HEK293T (cell line): Measurements from ENCODE around the gene RAPGEF6.

Experiments used
- ARNT ChIP-seq: fragments of 450-650 bp; IDR thresholded peaks from 2 replicates; pipeline ENCODE4 v1.6.1; 2017; ENCODE audit warnings: mild to moderate bottlenecking
- BHLHE40 ChIP-seq: fragments of 450-650 bp; IDR thresholded peaks from 2 replicates; pipeline ENCODE4 v1.6.1; 2016; ENCODE audit warnings: mild to moderate bottlenecking, moderate library complexity, borderline replicate concordance
- ELF4 ChIP-seq: fragments of 450-650 bp; IDR thresholded peaks from 2 replicates; pipeline ENCODE4 v1.6.1; 2017; ENCODE audit warnings: antibody characterized with exemption
- FOXA1 ChIP-seq: fragments of 450-650 bp; IDR thresholded peaks from 2 replicates; pipeline ENCODE4 v1.6.1; 2016; ENCODE audit warnings: mild to moderate bottlenecking
- FOXK2 ChIP-seq: fragments of 450-650 bp; IDR thresholded peaks from 2 replicates; pipeline ENCODE4 v1.6.1; 2016; ENCODE audit warnings: mild to moderate bottlenecking
- FOXM1 ChIP-seq: fragments of 450-650 bp; IDR thresholded peaks from 2 replicates; pipeline ENCODE4 v1.6.1; 2017; ENCODE audit warnings: mild to moderate bottlenecking, borderline replicate concordance
- HDGF ChIP-seq: fragments of 450-650 bp; IDR thresholded peaks from 2 replicates; pipeline ENCODE4 v1.6.1; 2017; ENCODE audit warnings: antibody characterized with exemption, borderline replicate concordance
- LEF1 ChIP-seq: fragments of 450-650 bp; IDR thresholded peaks from 2 replicates; pipeline ENCODE4 v1.6.1; 2017; ENCODE audit warnings: mild to moderate bottlenecking, borderline replicate concordance
- NFRKB ChIP-seq: fragments of 450-650 bp; IDR thresholded peaks from 2 replicates; pipeline ENCODE4 v1.6.1; 2016; ENCODE audit warnings: mild to moderate bottlenecking, moderate library complexity
- SP1 ChIP-seq: fragments of 450-650 bp; IDR thresholded peaks from 2 replicates; pipeline ENCODE4 v1.6.1; 2017
- TARDBP ChIP-seq: fragments of 450-650 bp; IDR thresholded peaks from 2 replicates; pipeline ENCODE4 v1.6.1; 2016
- ZNF384 ChIP-seq: fragments of 450-650 bp; IDR thresholded peaks from 2 replicates; pipeline ENCODE4 v1.6.1; 2016

GRCh38 chr5:131393498-131393968 lies 241.5 kb downstream of the RAPGEF6 start:
- TF ChIP-seq TARDBP (no peak), LEF1 (no peak), FOXA1 (no peak), SP1 (no peak), ELF4 (no peak), FOXM1 (no peak), ZNF384 (no peak), NFRKB (no peak), FOXK2 (no peak), HDGF (no peak), BHLHE40 (no peak), ARNT (no peak)
